ENCODE data around the gene FRMPD2. TPM values are rescaled to one million over a fixed set of nuclear protein-coding genes. Genes with fewer than 3 reads are reported as not detected.

FRMPD2 gene
- total and polyA plus RNA-seq, 11 donors = 0.20 to 0.66 TPM; not detected in 9

GRCh38 chr10:48199580-48200377 is 74.7 kb downstream of the FRMPD2 start:
- ATAC-seq (peak in 2 of 4 donors; percentile 69 to 85), DNase-seq (no peak)
- Histone ChIP-seq H3K36me3 (no peaks in the 10 kb centered on the region), H3K9me3 (no peaks in the 10 kb centered on the region), H3K27ac (no peak overlapping the region), H3K4me3 (no peak overlapping the region), H3K27me3 (peaks cover 0 to 10% (median 0%) of the 10 kb centered on the region in 9 donors), H3K4me1 (peaks cover 0 to 4% (median 0%) of the 10 kb centered on the region in 12 donors)
- WGBS, 4 donors = 64 to 72% (median 69%) methylated on average over 9 of the region's 9 CpGs
- intact Hi-C loops (cut with DNase I) = no loop called here
- TF ChIP-seq POLR2A (IDR thresholded peaks at IDR 0.05) = no peak
- TF ChIP-seq CTCF (IDR thresholded peaks at IDR 0.05) = no peak

- no peak for TF ChIP-seq POLR2A (IDR thresholded peaks at IDR 0.05)
- TF ChIP-seq CTCF (IDR thresholded peaks at IDR 0.05) = no peak
- 82 to 88% (median 85%) methylated on average over 6 of the region's 6 CpGs for WGBS, 4 donors
- ATAC-seq (no peak), DNase-seq (no peak)
- intact Hi-C loops (cut with DNase I) = no loop called here
- Histone ChIP-seq H3K9me3 (no peaks in the 10 kb centered on the region), H3K4me1 (peaks cover 0 to 7% (median 0%) of the 10 kb centered on the region in 12 donors), H3K27ac (no peak overlapping the region), H3K27me3 (no peaks in the 10 kb centered on the region), H3K4me3 (no peak overlapping the region), H3K36me3 (no peaks in the 10 kb centered on the region)
Observed at GRCh38 chr10:48197236-48197899, 77.1 kb downstream of the FRMPD2 start.

GRCh38 chr10:48195803-48196202 is 78.7 kb downstream of the FRMPD2 start:
- WGBS, 4 donors = 56 to 75% (median 65%) methylated on average over 2 of the region's 2 CpGs
- ATAC-seq (no peak), DNase-seq (no peak)
- H3K4me3 ChIP-seq = no peak overlapping the region
- H3K36me3 ChIP-seq = no peaks in the 10 kb centered on the region
- H3K27ac ChIP-seq = no peak overlapping the region
- H3K27me3 ChIP-seq = no peaks in the 10 kb centered on the region
- TF ChIP-seq CTCF (IDR thresholded peaks at IDR 0.05) (no peak), POLR2A (IDR thresholded peaks at IDR 0.05) (no peak)
- H3K4me1 ChIP-seq = peaks cover 0 to 7% (median 0%) of the 10 kb centered on the region in 12 donors
- no peaks in the 10 kb centered on the region for H3K9me3 ChIP-seq
- intact Hi-C loops (cut with DNase I) = no loop called here

GRCh38 chr10:48194830-48195229 is 79.7 kb downstream of the FRMPD2 start:
- Histone ChIP-seq H3K9me3 (no peaks in the 10 kb centered on the region), H3K4me3 (no peak overlapping the region), H3K27me3 (no peaks in the 10 kb centered on the region), H3K4me1 (peaks cover 0 to 7% (median 0%) of the 10 kb centered on the region in 12 donors), H3K36me3 (no peaks in the 10 kb centered on the region), H3K27ac (no peak overlapping the region)
- WGBS, 4 donors = 37 to 69% (median 53%) methylated on average over 1 of the region's 1 CpG
- peak in 3 of 4 donors; percentile 22 to 71 (median 69) for ATAC-seq
- TF ChIP-seq POLR2A (IDR thresholded peaks at IDR 0.05) = no peak
- TF ChIP-seq CTCF (IDR thresholded peaks at IDR 0.05) = no peak
- no peak for DNase-seq
- intact Hi-C loops (cut with DNase I) = no loop called here

All from heart left ventricle (tissue), 16 donors.